Stimulated activated CD8-positive, alpha-beta memory T cell treated with anti-CD3 and anti-CD28 coated beads, Interleukin-15, amount 100 ng/mL, for 4 hours (primary cell): Measurements from ENCODE around the gene LCORL.
A peak's percentile ranks its signal among the peaks of the same experiment; 100 is the strongest.
"Not testable (repeated sequence)": the region's sequence is repeated elsewhere in the genome, so short reads cannot be mapped to it uniquely, and the experiment has no call there.

ENCODE experiments used
- DNase-seq, 2 donors: peaks; one replicate each; pipeline ENCODE4 v3.0.0-alpha.2; 2020; ENCODE audit warnings: low read depth in 2 of 2

Gene LCORL

DNA sequence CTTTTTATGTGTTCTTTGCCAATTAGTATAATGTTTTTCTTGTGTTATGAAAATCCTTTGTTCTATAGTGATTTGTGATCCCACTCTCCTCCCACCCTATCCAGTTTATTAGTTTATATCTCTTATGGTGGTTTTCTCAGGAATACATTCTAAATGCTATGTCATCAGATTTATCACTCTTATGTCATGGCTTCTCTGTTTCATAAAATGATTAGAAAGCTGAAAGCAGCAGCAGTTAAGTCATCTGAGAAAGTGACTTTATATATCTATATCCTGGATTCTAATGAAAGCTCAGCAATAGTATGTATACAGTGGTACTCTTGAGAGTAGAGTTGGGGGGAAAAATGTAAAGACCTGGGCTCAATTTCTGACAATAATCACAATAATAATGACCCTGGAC lies 169.6 kb downstream of the LCORL start:
- no peak for DNase-seq

DNA sequence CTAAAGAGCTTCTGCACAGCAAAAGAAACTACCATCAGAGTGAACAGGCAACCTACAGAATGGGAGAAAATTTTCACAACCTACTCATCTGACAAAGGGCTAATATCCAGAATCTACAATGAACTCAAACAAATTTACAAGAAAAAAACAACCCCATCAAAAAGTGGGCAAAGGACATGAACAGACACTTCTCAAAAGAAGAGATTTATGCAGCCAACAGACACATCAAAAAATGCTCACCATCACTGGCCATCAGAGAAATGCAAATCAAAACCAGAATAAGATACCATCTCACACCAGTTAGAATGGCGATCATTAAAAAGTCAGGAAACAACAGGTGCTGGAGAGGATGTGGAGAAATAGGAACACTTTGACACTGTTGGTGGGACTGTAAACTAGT lies 171.3 kb downstream of the LCORL start:
- DNase-seq: not testable (repeated sequence)

GRCh38 chr4:17846266-17846665 lies 175.3 kb downstream of the LCORL start:
- no peak for DNase-seq

- no peak for DNase-seq
Measured at GRCh38 chr4:17823871-17824669, 197.5 kb downstream of the LCORL start.

DNA sequence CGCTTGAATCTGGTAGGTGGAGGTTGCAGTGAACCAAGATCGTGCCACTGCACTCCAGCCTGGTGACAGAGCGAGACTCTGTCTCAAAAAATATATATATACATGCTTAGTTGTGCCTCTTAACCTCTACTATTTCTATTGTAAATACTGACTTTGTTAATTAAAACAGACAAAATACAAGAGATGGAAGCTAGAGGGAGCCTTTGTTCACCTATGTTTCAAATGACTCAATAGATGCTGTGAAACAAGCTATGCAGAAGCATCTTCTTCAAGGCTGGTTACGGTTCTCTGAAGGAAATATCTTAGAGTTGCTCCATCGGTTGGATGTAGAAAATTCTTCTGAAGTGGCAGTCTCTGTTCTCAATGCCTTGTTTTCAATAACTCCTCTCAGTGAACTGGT lies 204.5 kb downstream of the LCORL start:
- DNase-seq: no peak

GRCh38 chr4:17816142-17816541 lies 205.4 kb downstream of the LCORL start:
- DNase-seq: no peak

DNA sequence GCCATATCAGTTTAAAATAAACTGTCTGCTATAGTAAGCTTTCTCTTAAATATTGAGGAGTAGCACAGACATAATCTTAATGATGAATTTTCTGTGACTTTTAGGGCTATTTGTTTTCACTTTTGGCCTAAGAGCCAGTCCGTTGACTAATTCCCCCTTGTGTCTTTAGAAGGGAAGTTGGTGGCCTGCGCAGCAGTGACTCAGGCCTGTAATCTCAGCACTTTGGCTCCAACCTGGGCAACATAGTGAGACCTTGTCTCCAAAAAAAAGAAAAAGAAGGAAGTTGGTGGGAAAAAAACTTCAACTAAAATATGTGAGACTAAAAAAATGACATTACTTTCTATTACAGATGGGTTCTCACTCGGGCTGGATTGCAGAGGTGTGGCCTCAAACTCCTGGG lies 207.4 kb downstream of the LCORL start:
- DNase-seq: no peak

DNA sequence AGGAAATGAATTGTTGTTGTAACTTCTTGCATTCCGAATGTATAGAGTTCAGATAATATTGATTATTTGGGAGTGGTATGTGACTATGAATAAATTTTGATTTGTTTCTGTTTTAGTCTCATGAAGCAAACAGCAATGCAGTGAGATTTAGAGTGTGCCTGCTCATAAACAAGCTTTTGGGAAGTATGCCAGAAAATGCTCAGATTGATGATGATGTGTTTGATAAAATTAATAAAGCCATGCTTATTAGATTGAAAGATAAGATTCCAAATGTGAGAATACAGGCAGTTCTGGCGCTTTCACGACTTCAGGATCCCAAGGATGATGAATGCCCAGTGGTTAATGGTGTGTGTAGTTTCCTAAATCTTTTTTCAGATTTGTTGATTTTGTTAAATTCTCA lies 208.8 kb downstream of the LCORL start:
- no peak for DNase-seq

DNA sequence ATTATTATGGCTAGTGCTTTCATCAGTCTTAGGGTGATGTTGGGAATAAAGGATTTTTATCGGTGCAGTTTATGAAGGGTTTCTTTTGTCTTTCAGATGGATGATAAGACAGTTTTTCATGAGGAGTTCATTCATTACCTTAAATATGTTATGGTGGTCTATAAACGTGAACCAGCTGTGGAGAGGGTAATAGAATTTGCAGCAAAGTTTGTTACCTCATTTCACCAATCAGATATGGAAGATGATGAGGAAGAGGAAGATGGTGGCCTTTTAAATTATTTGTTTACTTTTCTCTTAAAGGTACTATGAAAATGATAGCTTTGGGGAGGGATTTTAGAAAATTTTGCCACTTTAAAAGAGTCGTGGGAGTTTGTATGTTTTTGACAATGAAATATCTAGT lies 209.4 kb downstream of the LCORL start:
- no peak for DNase-seq

- no peak for DNase-seq
Measured at GRCh38 chr4:17811078-17811603, 210.4 kb downstream of the LCORL start.

DNA sequence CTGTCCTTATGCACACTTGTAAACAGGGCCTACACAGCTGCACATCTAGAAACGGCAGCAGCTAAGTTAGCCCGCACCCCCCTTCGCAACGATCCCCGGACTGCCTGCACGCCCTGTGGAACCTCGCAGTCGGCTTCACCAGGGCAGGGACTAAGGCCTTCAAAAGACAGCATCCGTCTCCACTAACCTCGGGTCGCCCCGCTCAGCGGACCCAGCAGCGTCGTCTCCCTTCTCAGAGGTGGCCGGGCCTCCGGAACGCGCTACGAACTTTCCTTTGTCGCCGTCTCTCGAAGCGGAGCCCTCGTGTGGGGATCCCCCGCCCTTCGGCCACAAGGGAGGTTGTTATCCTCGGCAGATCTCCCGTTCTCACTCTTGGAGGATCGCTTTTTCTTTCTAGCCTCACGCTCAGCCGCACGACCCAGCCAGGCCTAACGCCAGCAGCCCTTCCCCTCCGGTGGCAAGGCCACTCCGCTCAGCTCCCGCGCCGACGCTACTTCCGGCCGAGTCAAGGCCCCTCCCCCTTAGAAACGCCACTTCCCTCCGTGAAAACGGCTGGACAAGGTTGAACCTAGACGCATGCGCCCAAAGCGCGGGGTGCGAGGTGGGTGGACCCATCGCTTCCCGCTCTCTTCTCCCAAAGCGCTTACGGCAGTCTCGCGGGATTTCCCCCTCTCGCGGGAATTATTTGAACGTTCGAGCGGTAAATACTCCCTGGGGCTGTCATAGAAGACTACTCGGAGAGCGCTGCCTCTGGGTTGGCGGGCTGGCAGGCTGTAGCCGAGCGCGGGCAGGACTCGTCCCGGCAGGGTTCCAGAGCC lies 211.1 kb downstream of the LCORL start, which contains the start of the genes DCAF16 and NCAPG:
Gene DCAF16, minus strand, starts transcription at position 498 of the 818 bp plus-strand sequence. CDS start 6,616 bp downstream, outside the sequence.
Gene NCAPG, plus strand, starts transcription at position 720 of the 818 bp plus-strand sequence. CDS start 99 bp downstream, outside the sequence.
- DNase-seq: peak; percentile 99

- DNase-seq: no peak
Measured at GRCh38 chr4:17809667-17810066, 211.9 kb downstream of the LCORL start.

- DNase-seq: no peak
Measured at GRCh38 chr4:17807446-17807845, 214.1 kb downstream of the LCORL start.

GRCh38 chr4:17805580-17806155 lies 215.9 kb downstream of the LCORL start:
- DNase-seq: no peak

DNA sequence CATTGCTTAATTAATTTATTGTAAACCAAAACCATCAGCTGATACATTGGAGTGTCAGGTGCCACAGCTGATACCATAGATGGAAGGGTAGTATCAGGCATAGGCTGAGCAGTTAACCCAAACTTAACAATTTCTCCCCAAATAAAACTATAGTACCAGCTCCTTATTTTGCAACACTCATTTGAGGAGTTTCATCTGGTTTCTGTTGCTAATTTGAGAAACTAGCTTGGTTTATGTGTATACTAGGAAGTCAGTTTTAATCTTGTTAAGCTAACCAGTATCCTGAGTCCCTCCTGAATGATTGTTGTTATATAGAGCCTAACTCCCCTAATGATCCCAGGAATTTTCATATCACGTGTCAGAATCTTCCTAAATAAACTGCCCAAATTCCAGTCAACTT lies 223.7 kb downstream of the LCORL start:
- DNase-seq: no peak

DNA sequence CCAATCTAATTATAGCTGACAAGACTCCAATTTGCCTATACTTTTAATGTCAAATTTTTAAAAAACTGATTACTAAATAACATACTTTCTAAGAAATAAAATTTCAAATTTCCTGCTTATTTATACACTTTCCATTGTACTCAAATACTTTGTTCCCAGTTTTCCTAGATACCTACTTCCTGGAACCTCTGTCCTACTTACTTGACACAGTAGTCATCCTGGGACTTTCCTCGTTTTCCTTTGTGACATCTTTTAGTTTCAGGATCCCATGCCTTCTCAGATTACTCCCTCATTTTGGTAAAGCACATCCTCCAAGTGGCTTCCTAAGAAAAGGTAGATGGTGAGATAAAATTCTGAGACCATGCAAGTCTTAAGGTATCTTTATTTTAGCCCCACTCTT lies 226.8 kb downstream of the LCORL start:
- DNase-seq: no peak
